Left lung (tissue), 10 donors: ENCODE measurements around the gene PMIS2. TPM values are rescaled to one million over a fixed set of nuclear protein-coding genes. Genes with fewer than 3 reads are reported as not detected.

ENCODE experiments used
- ATAC-seq: fragments of 200-7000 bp; cut with Tn5 transposase; one replicate; pipeline ENCODE4 v1.9.1; 2020; ENCODE audit warnings: moderate library complexity
- DNase-seq, 4 donors: peaks; one replicate each; pipeline ENCODE4 v3.0.0-alpha.2; 2013 to 2020
- H3K27ac ChIP-seq, 2 donors: fragments of 200-600 bp; sonication (generic) in 1 of 2; one replicate each; pipeline versions ENCODE4 v1.5.0 to v1.8.0; 2020 to 2021
- H3K27me3 ChIP-seq, 2 donors: fragments of 200-600 bp; sonication (generic) in 1 of 2; one replicate each; pipeline versions ENCODE4 v1.5.0 to v1.8.0; 2020 to 2021
- H3K36me3 ChIP-seq, 2 donors: fragments of 200-600 bp; sonication (generic) in 1 of 2; one replicate each; pipeline versions ENCODE4 v1.5.0 to v1.8.0; 2020 to 2021
- H3K4me1 ChIP-seq, 2 donors: fragments of 200-600 bp; one replicate each; pipeline ENCODE4 v1.8.0; 2021
- H3K4me3 ChIP-seq, 2 donors: fragments of 200-600 bp; sonication (generic) in 1 of 2; one replicate each; pipeline versions ENCODE4 v1.5.0 to v1.8.0; 2020 to 2021; ENCODE audit warnings: mild to moderate bottlenecking in 1 of 2
- H3K9me3 ChIP-seq, 2 donors: fragments of 200-600 bp; sonication (generic) in 1 of 2; one replicate each; pipeline versions ENCODE4 v1.5.0 to v1.8.0; 2020 to 2021
- intact Hi-C, 2 donors: fragments of 100-400 bp; cut with DNase I; formaldehyde crosslinking; loops; one replicate each; pipeline versions ENCODE4 v1.11.2 to v1.14.2; 2022
- polyA plus RNA-seq, 6 donors: library from polyadenylated mRNA; unstranded; fragments of 120-200 nt; gene quantifications; one replicate each; pipeline ENCODE4 v1.2.1, GENCODE V29; 2013; ENCODE audit not compliant: insufficient read length in 6 of 6
- total RNA-seq, 2 donors: library from RNA; stranded (reverse); fragmentation: NEBNext Ultra II Directional; extraction: Animal tissue kit (Norgen Biotek cat#: 25700); gene quantifications; one replicate each; pipeline ENCODE4 v1.2.1, GENCODE V29; 2021
- TF ChIP-seq, protein P1 (sequence below), 2 donors: fragments of 200-600 bp; sonication (generic) in 1 of 2; IDR thresholded peaks; one replicate each; pipeline versions ENCODE4 v1.5.0 to v1.8.0; 2021; ENCODE audit warnings: antibody characterized with exemption in 2 of 2
- donor health status: DM: no; HTN: yes; CAD: no.
- donor health status: DM: no; HTN: no; CAD: no.

Gene PMIS2
- total and polyA plus RNA-seq, 8 donors: not detected

DNA sequence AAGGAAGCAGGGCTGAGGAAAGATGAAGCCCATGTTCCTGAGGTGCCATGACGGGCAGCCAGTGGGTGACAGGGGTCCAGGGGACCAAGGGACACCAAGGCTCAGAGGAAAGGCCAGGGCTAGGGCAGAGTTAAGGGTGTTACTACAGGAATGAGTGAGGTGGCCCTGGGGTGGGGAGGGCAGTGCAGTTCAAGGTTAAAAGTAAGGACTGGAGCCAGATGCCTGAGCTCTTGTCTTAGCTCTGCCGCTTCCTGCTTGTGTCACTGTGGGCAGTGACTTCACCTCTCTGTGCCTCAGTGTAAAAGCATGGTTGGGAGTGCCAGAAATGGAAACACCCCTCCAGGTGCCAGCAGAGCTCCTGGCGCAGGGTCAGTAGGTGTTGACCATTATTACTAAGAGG is 50.7 kb downstream of the PMIS2 start:
- no peaks in the 10 kb centered on the region for H3K9me3 ChIP-seq
- no peak overlapping the region for H3K4me3 ChIP-seq
- peaks cover 0 to 5% of the 10 kb centered on the region in 2 donors for H3K4me1 ChIP-seq
- H3K36me3 ChIP-seq: peaks cover 0 to 68% of the 10 kb centered on the region in 2 donors
- H3K27me3 ChIP-seq: no peaks in the 10 kb centered on the region
- H3K27ac ChIP-seq: no peak overlapping the region
- intact Hi-C loops: no loop called here
- TF ChIP-seq, protein P1, sequence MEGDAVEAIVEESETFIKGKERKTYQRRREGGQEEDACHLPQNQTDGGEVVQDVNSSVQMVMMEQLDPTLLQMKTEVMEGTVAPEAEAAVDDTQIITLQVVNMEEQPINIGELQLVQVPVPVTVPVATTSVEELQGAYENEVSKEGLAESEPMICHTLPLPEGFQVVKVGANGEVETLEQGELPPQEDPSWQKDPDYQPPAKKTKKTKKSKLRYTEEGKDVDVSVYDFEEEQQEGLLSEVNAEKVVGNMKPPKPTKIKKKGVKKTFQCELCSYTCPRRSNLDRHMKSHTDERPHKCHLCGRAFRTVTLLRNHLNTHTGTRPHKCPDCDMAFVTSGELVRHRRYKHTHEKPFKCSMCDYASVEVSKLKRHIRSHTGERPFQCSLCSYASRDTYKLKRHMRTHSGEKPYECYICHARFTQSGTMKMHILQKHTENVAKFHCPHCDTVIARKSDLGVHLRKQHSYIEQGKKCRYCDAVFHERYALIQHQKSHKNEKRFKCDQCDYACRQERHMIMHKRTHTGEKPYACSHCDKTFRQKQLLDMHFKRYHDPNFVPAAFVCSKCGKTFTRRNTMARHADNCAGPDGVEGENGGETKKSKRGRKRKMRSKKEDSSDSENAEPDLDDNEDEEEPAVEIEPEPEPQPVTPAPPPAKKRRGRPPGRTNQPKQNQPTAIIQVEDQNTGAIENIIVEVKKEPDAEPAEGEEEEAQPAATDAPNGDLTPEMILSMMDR (IDR thresholded peaks at IDR 0.05): no peak
- DNase-seq: no peak
- no peak for ATAC-seq

Other genes starting within 250 kb of the PMIS2 start
- gene FFAR1, start 238.3 kb upstream of the PMIS2 start, total RNA-seq: not detected
- gene FFAR1, start 238.3 kb upstream of the PMIS2 start, polyA plus RNA-seq: under 1 TPM; 0.06 to 0.74 (median 0.28) TPM
- 1 to 10 TPM in 1 of 2 donors, not detected in 1; 1.6 TPM for gene FFAR3, start 227.7 kb upstream of the PMIS2 start, total RNA-seq
- gene FFAR3, start 227.7 kb upstream of the PMIS2 start, polyA plus RNA-seq: under 1 TPM in 5 of 6 donors, not detected in 1; 0.09 to 0.49 (median 0.28) TPM
- gene GPR42, start 215.1 kb upstream of the PMIS2 start, total RNA-seq: not detected
- gene GPR42, start 215.1 kb upstream of the PMIS2 start, polyA plus RNA-seq: under 1 TPM in 3 of 6 donors, not detected in 3; 0.11 to 0.24 (median 0.14) TPM
- gene FFAR2, start 137.9 kb upstream of the PMIS2 start, total RNA-seq: 10 to 100 TPM in 1 of 2 donors, under 1 TPM in 1; 0.85 to 26.6 TPM
- under 1 TPM in 5 of 6 donors, not detected in 1; 0.18 to 0.79 (median 0.34) TPM for gene FFAR2, start 137.9 kb upstream of the PMIS2 start, polyA plus RNA-seq
- gene KRTDAP, start 95.7 kb upstream of the PMIS2 start, total RNA-seq: not detected
- gene KRTDAP, start 95.7 kb upstream of the PMIS2 start, polyA plus RNA-seq: 1 to 10 TPM in 5 of 6 donors, under 1 TPM in 1; 0.98 to 2.2 (median 1.8) TPM
- gene DMKN, start 72.5 kb upstream of the PMIS2 start, total RNA-seq: 100 to 1,000 TPM; 104 to 136 TPM
- gene DMKN, start 72.5 kb upstream of the PMIS2 start, polyA plus RNA-seq: 100 to 1,000 TPM in 5 of 6 donors, 10 to 100 TPM in 1; 92.5 to 140 (median 111) TPM
- gene SBSN, start 57.9 kb upstream of the PMIS2 start, total RNA-seq: under 1 TPM in 1 of 2 donors, not detected in 1; 0.20 TPM
- under 1 TPM in 2 of 6 donors, not detected in 4; 0.09 to 0.11 TPM for gene SBSN, start 57.9 kb upstream of the PMIS2 start, polyA plus RNA-seq
- not detected for gene GAPDHS, start 52.7 kb upstream of the PMIS2 start, total RNA-seq
- not detected for gene GAPDHS, start 52.7 kb upstream of the PMIS2 start, polyA plus RNA-seq
- 100 to 1,000 TPM in 1 of 2 donors, 10 to 100 TPM in 1; 98.3 to 112 TPM for gene TMEM147, start 40.5 kb upstream of the PMIS2 start, total RNA-seq
- gene TMEM147, start 40.5 kb upstream of the PMIS2 start, polyA plus RNA-seq: 10 to 100 TPM; 52.7 to 62.3 (median 55.2) TPM
- not detected for gene ATP4A, start 22.5 kb upstream of the PMIS2 start, total RNA-seq
- gene ATP4A, start 22.5 kb upstream of the PMIS2 start, polyA plus RNA-seq: not detected
- 10 to 100 TPM; 12.1 to 12.7 TPM for gene HAUS5, start 26.6 kb downstream of the PMIS2 start, total RNA-seq
- 10 to 100 TPM; 22.5 to 32.7 (median 26.7) TPM for gene HAUS5, start 26.6 kb downstream of the PMIS2 start, polyA plus RNA-seq
- 10 to 100 TPM; 57.8 to 64.1 TPM for gene RBM42, start 42.9 kb downstream of the PMIS2 start, total RNA-seq
- gene RBM42, start 42.9 kb downstream of the PMIS2 start, polyA plus RNA-seq: 10 to 100 TPM; 48.4 to 67.0 (median 61.3) TPM
- gene ETV2, start 55.6 kb downstream of the PMIS2 start, total RNA-seq: 1 to 10 TPM in 1 of 2 donors, under 1 TPM in 1; 0.79 to 1.0 TPM
- 1 to 10 TPM; 1.5 to 3.5 (median 2.2) TPM for gene ETV2, start 55.6 kb downstream of the PMIS2 start, polyA plus RNA-seq
- 100 to 1,000 TPM; 291 to 295 TPM for gene COX6B1, start 62.1 kb downstream of the PMIS2 start, total RNA-seq
- 100 to 1,000 TPM; 199 to 261 (median 234) TPM for gene COX6B1, start 62.1 kb downstream of the PMIS2 start, polyA plus RNA-seq
- gene UPK1A, start 80.3 kb downstream of the PMIS2 start, total RNA-seq: not detected
- under 1 TPM in 4 of 6 donors, not detected in 2; 0.18 to 0.48 (median 0.30) TPM for gene UPK1A, start 80.3 kb downstream of the PMIS2 start, polyA plus RNA-seq
- gene ZBTB32, start 118.4 kb downstream of the PMIS2 start, total RNA-seq: under 1 TPM; 0.15 to 0.31 TPM
- under 1 TPM; 0.32 to 0.94 (median 0.50) TPM for gene ZBTB32, start 118.4 kb downstream of the PMIS2 start, polyA plus RNA-seq
- gene KMT2B, start 131.8 kb downstream of the PMIS2 start, total RNA-seq: 10 to 100 TPM; 29.4 to 39.1 TPM
- 10 to 100 TPM; 27.9 to 38.0 (median 33.9) TPM for gene KMT2B, start 131.8 kb downstream of the PMIS2 start, polyA plus RNA-seq
- 10 to 100 TPM; 14.1 to 25.8 TPM for gene IGFLR1, start 156.3 kb downstream of the PMIS2 start, total RNA-seq
- gene IGFLR1, start 156.3 kb downstream of the PMIS2 start, polyA plus RNA-seq: 1 to 10 TPM; 2.0 to 6.1 (median 5.1) TPM
- 10 to 100 TPM; 15.2 to 16.6 TPM for gene U2AF1L4, start 159.2 kb downstream of the PMIS2 start, total RNA-seq
- gene U2AF1L4, start 159.2 kb downstream of the PMIS2 start, polyA plus RNA-seq: 10 to 100 TPM; 16.0 to 20.5 (median 17.7) TPM
- gene PSENEN, start 159.5 kb downstream of the PMIS2 start, total RNA-seq: 10 to 100 TPM; 59.6 to 90.3 TPM
- 10 to 100 TPM; 39.6 to 59.7 (median 46.9) TPM for gene PSENEN, start 159.5 kb downstream of the PMIS2 start, polyA plus RNA-seq
- 1 to 10 TPM; 6.6 to 9.9 TPM for gene LIN37, start 162.4 kb downstream of the PMIS2 start, total RNA-seq
- gene LIN37, start 162.4 kb downstream of the PMIS2 start, polyA plus RNA-seq: 10 to 100 TPM; 11.0 to 14.5 (median 12.7) TPM
- 10 to 100 TPM; 38.3 to 39.7 TPM for gene HSPB6, start 170.9 kb downstream of the PMIS2 start, total RNA-seq
- gene HSPB6, start 170.9 kb downstream of the PMIS2 start, polyA plus RNA-seq: 10 to 100 TPM; 51.8 to 91.7 (median 71.3) TPM
- 10 to 100 TPM; 21.8 to 22.2 TPM for gene PROSER3, start 172.0 kb downstream of the PMIS2 start, total RNA-seq
- 10 to 100 TPM; 19.0 to 21.4 (median 20.8) TPM for gene PROSER3, start 172.0 kb downstream of the PMIS2 start, polyA plus RNA-seq
- 10 to 100 TPM; 11.4 to 11.9 TPM for gene ARHGAP33, start 189.4 kb downstream of the PMIS2 start, total RNA-seq
- 10 to 100 TPM; 23.7 to 35.6 (median 29.4) TPM for gene ARHGAP33, start 189.4 kb downstream of the PMIS2 start, polyA plus RNA-seq
- not detected for gene PRODH2, start 226.7 kb downstream of the PMIS2 start, total RNA-seq
- gene PRODH2, start 226.7 kb downstream of the PMIS2 start, polyA plus RNA-seq: under 1 TPM in 3 of 6 donors, not detected in 3; 0.15 to 0.31 (median 0.16) TPM